ENCODE measurements around the gene CLASP1. TPM values are rescaled to one million over a fixed set of nuclear protein-coding genes. Genes with fewer than 3 reads are reported as not detected.

CLASP1 gene
- total RNA-seq, 2 experiments from 2014 or later, result 33.8 to 72.4 TPM

DNA sequence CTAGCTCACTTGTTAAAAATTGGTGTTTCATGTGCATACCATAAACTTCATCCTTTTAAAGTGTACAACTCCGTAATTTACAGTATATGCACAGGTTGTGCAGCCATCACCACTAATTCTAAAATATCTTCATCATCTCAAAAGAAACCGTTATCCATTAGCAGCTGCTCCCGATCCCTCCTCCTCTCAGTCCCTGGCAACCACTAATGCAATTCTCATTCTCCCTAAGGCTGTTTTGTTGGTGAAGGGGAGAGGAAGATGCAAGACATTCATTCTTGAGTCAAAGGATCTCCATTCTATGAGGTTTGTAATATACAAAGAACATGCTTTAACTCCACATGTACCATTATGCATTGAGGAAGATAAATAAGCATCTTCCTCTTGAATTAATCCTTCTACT, 70.0 kb downstream of the CLASP1 start:
- H3K27ac ChIP-seq (ENCODE audit: low read depth, low read length, poor library complexity, severe bottlenecking), result no peak overlapping the region
- ChIA-PET CTCF (ENCODE audit: unreplicated experiment) (no interaction called here), POLR2A (no interaction called here)
- H3K79me2 ChIP-seq (ENCODE audit: insufficient read depth, low read depth, low read length), result peaks cover 9% of the 10 kb centered on the region; the same call in 1 of the 2 replicates
- H3K36me3 ChIP-seq (ENCODE audit: insufficient read depth, low read length), result peaks cover 4% of the 10 kb centered on the region; the same call in 1 of the 2 replicates
- BruUV-seq (replicated peaks), result TSS peak; percentile 45
- TF ChIP-seq, protein P1, sequence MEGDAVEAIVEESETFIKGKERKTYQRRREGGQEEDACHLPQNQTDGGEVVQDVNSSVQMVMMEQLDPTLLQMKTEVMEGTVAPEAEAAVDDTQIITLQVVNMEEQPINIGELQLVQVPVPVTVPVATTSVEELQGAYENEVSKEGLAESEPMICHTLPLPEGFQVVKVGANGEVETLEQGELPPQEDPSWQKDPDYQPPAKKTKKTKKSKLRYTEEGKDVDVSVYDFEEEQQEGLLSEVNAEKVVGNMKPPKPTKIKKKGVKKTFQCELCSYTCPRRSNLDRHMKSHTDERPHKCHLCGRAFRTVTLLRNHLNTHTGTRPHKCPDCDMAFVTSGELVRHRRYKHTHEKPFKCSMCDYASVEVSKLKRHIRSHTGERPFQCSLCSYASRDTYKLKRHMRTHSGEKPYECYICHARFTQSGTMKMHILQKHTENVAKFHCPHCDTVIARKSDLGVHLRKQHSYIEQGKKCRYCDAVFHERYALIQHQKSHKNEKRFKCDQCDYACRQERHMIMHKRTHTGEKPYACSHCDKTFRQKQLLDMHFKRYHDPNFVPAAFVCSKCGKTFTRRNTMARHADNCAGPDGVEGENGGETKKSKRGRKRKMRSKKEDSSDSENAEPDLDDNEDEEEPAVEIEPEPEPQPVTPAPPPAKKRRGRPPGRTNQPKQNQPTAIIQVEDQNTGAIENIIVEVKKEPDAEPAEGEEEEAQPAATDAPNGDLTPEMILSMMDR (conservative IDR thresholded peaks at IDR 0.05; ENCODE audit: low read length), result no peak
- no peak for TF ChIP-seq EZH2phosphoT487 (IDR thresholded peaks at IDR 0.05; ENCODE audit: borderline replicate concordance, low read depth, low read length)
- H3K4me3 ChIP-seq (ENCODE audit: low read depth, low read length, poor library complexity, severe bottlenecking), result no peak overlapping the region
- no peaks in the 10 kb centered on the region for H3K9me2 ChIP-seq (ENCODE audit: insufficient read depth, low read length)
- no peak for DNase-seq (ENCODE audit: low spot score)
- no peaks in the 10 kb centered on the region for H3K4me1 ChIP-seq (ENCODE audit: insufficient read depth, low read length, poor library complexity, severe bottlenecking)
- no peaks in the 10 kb centered on the region for H3K9me3 ChIP-seq (ENCODE audit: low read length)
- H2AFZ ChIP-seq (ENCODE audit: low read length), result no peak overlapping the region
- intact Hi-C loops (cut with micrococcal nuclease; ENCODE audit: unreplicated experiment), result no loop called here
- H3K4me2 ChIP-seq (ENCODE audit: low read length), result no peak overlapping the region
- peaks cover 6% of the 10 kb centered on the region for H4K20me1 ChIP-seq (ENCODE audit: insufficient read depth, low read length)

DNA sequence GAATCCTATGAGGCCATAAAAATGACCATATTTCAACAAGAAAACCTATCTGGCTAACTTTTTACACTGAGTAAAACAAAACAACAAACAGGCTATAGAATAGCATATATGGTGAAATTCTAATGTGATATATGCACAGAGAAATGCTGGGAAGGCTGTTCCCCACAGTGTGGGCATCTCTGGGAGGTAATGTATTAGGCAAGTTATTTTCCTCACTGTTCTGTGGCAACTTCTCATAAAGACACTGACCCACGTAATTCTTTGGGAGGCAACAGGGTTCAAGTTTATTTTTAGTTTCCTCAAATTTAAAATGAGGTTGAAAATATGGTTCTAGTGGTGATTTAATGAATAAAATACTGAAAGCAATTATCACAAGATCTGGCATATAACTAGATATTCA, 71.9 kb downstream of the CLASP1 start:
- no peaks in the 10 kb centered on the region for H3K9me2 ChIP-seq (ENCODE audit: insufficient read depth, low read length)
- POLR2A ChIA-PET, result no interaction called here
- peaks cover 9% of the 10 kb centered on the region; the same call in 1 of the 2 replicates for H3K79me2 ChIP-seq (ENCODE audit: insufficient read depth, low read depth, low read length)
- H3K4me2 ChIP-seq (ENCODE audit: low read length), result no peak overlapping the region
- no peaks in the 10 kb centered on the region for H3K9me3 ChIP-seq (ENCODE audit: low read length)
- H3K27ac ChIP-seq (ENCODE audit: low read depth, low read length, poor library complexity, severe bottlenecking), result no peak overlapping the region
- intact Hi-C loops (cut with micrococcal nuclease; ENCODE audit: unreplicated experiment), result no loop called here
- no peak for DNase-seq (ENCODE audit: low spot score)
- H3K4me1 ChIP-seq (ENCODE audit: insufficient read depth, low read length, poor library complexity, severe bottlenecking), result no peaks in the 10 kb centered on the region
- no peak overlapping the region for H3K4me3 ChIP-seq (ENCODE audit: low read depth, low read length, poor library complexity, severe bottlenecking)
- BruUV-seq (replicated peaks), result no TSS peak
- H3K36me3 ChIP-seq (ENCODE audit: insufficient read depth, low read length), result no peaks in the 10 kb centered on the region
- TF ChIP-seq, protein P1 (conservative IDR thresholded peaks at IDR 0.05; ENCODE audit: low read length), result no peak
- TF ChIP-seq EZH2phosphoT487 (IDR thresholded peaks at IDR 0.05; ENCODE audit: borderline replicate concordance, low read depth, low read length), result no peak
- CTCF ChIA-PET (ENCODE audit: unreplicated experiment), result no interaction called here
- H4K20me1 ChIP-seq (ENCODE audit: insufficient read depth, low read length), result no peaks in the 10 kb centered on the region; the same call in 1 of the 2 replicates
- no peak overlapping the region for H2AFZ ChIP-seq (ENCODE audit: low read length)

DNA sequence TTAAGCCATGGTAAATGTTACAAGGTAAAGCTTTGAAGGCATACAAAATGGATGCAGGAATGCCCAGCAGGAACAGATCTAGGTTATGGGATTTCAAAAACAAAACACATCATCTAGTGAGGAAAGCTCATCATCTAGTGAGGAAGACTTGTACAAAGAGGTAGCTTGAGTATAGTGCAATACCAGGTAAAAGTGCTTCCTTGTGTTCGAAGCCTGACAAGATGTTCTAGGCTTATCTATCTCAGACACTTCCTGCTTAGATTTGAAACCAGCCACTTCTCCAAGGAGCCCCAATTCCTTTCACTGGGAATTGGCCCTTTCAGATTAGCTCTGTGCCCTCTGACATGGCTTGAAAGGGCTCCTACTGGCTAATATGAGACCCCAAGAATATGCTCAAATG, 73.0 kb downstream of the CLASP1 start:
- no peak for DNase-seq (ENCODE audit: low spot score)
- Histone ChIP-seq H3K36me3 (ENCODE audit: insufficient read depth, low read length) (no peaks in the 10 kb centered on the region), H3K4me3 (ENCODE audit: low read depth, low read length, poor library complexity, severe bottlenecking) (no peak overlapping the region), H3K4me1 (ENCODE audit: insufficient read depth, low read length, poor library complexity, severe bottlenecking) (no peaks in the 10 kb centered on the region), H3K4me2 (ENCODE audit: low read length) (no peak overlapping the region), H4K20me1 (ENCODE audit: insufficient read depth, low read length) (no peaks in the 10 kb centered on the region; the same call in 1 of the 2 replicates), H3K9me3 (ENCODE audit: low read length) (no peaks in the 10 kb centered on the region), H3K27ac (ENCODE audit: low read depth, low read length, poor library complexity, severe bottlenecking) (no peak overlapping the region), H3K79me2 (ENCODE audit: insufficient read depth, low read depth, low read length) (peaks cover 9% of the 10 kb centered on the region; the same call in 1 of the 2 replicates), H2AFZ (ENCODE audit: low read length) (no peak overlapping the region), H3K9me2 (ENCODE audit: insufficient read depth, low read length) (no peaks in the 10 kb centered on the region)
- BruUV-seq (replicated peaks), result no TSS peak
- POLR2A ChIA-PET, result interaction anchor here (0.6 to 2.9 kb wide), 5 partner anchors 9 to 485 kb away, joined by 3 to 10 read pairs (median 5); no protein-coding TSS in a partner anchor
- TF ChIP-seq, protein P1 (conservative IDR thresholded peaks at IDR 0.05; ENCODE audit: low read length), result no peak
- no peak for TF ChIP-seq EZH2phosphoT487 (IDR thresholded peaks at IDR 0.05; ENCODE audit: borderline replicate concordance, low read depth, low read length)
- intact Hi-C loops (cut with micrococcal nuclease; ENCODE audit: unreplicated experiment), result no loop called here
- CTCF ChIA-PET (ENCODE audit: unreplicated experiment), result interaction anchor here (0.6 kb wide), 1 partner anchor 48 kb away, joined by 3 read pairs; no protein-coding TSS in a partner anchor
